AG09309 (cell line): ENCODE data around the gene MAPK14.

Source experiments
- DNase-seq: peaks from one replicate; pipeline ENCODE4 v3.0.0-alpha.2; 2010; ENCODE audit warnings: low read depth
- H3K4me3 ChIP-seq: 2 replicates; pipeline ENCODE4 v1.5.1; 2011; ENCODE audit warnings: mild to moderate bottlenecking, low read depth, low read length, moderate library complexity; ENCODE audit not compliant: control insufficient read depth
- CTCF ChIP-seq: IDR thresholded peaks from 2 replicates; pipeline ENCODE4 v1.5.1; 2011; ENCODE audit warnings: mild to moderate bottlenecking, low read depth, low read length, inconsistent platforms; ENCODE audit not compliant: insufficient read depth, control insufficient read depth; ENCODE audit errors: missing control alignments

The MAPK14 gene

DNA sequence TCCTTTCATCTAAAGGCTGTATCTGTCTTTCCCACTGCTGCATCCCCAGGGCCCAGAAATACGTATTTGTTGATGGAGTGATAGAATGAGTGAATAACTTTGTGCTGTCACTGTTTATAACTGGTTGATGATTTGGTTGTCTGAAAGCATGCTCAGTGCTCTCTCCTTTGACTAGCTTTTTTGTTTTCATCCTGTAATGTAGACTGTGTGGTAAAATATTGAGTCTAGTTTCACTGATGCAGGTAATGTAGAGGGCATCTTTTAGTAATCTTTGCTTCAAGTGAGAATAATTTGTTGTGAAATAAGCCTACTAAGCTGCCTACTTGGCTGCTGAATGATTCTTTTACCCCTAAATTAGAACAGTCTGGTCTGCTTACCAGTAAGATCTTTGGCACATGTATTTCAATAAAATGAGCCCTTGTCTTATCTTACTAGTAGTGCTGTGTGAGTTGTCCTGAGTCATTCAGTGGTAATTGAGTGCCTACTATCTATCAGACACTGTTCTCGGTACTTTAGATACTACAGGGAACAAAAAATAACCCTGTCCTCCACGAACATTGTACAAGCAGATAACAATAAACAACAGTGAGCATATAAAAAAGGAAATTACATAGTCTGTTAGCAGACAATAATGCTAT lies 39.9 kb downstream of the MAPK14 start:
- no peak for TF ChIP-seq CTCF
- DNase-seq, result peak; percentile 43

GRCh38 chr6:36068012-36068392 lies 40.4 kb downstream of the MAPK14 start:
- TF ChIP-seq CTCF, result no peak
- H3K4me3 ChIP-seq, result no peak overlapping the region
- no peak for DNase-seq

More for the DNA sequence above, 39.9 kb downstream of the MAPK14 start:
- H3K4me3 ChIP-seq, result no peak overlapping the region

DNA sequence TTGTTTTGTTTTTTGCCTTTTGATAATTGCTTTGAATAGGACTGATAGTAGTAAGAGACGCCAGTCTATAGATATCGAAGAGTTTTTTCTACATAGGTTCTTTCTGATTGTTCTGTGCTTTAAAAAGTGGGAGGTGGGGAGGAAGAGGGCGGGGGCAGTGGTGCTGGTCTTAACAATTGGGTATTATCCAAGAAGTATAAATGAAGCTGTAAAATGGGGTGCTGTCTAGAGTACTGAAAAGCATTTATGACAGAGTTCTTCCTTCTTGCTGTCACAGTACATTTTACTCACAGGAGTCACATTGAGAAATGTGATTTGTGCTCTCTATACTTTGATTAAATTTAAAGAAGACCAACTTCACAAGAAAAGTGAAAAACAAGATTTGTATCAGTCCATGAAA lies 41.0 kb downstream of the MAPK14 start:
- no peak for TF ChIP-seq CTCF

DNA sequence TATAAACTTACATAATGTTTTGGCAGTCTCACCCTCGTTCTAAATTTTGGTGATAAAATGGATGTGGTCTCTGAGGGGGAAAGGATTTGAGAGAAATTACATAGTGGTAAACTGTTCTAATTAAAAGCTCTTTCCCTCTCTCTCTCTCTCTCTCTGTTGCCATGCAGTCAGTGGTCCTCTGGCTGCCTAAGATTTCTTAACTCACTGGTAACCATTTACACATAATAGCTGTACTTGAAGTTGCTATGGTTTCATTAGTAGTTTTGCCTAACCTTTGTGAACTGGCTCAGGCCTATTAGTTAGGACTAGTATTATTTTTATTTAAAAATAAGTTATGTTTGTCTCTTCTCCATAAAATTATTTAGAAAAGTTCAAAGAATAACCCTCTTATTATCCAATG lies 42.0 kb downstream of the MAPK14 start:
- no peak for DNase-seq
- no peak overlapping the region for H3K4me3 ChIP-seq
- TF ChIP-seq CTCF, result no peak

More for the DNA sequence above, 41.0 kb downstream of the MAPK14 start:
- DNase-seq, result no peak
- H3K4me3 ChIP-seq, result no peak overlapping the region

DNA sequence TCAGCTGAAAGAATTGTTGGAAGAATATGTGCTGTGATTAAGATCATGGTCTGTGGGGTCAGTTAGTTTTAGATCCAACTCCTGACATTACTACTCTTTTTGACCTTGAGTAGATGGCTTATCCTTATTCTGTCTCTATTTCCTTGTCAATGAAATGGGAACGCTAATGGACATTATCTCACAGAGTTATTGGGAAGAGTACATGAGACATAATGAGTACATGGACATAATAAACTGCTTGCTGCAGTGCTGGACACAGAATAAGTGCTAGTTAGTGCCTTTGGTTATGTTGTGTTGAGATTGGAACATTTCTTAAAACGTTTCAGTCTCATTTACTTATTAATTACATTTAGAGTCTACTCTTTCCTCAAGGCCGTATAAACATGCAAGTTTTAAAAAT lies 42.6 kb downstream of the MAPK14 start:
- H3K4me3 ChIP-seq, result no peak overlapping the region
- no peak for TF ChIP-seq CTCF
- no peak for DNase-seq

DNA sequence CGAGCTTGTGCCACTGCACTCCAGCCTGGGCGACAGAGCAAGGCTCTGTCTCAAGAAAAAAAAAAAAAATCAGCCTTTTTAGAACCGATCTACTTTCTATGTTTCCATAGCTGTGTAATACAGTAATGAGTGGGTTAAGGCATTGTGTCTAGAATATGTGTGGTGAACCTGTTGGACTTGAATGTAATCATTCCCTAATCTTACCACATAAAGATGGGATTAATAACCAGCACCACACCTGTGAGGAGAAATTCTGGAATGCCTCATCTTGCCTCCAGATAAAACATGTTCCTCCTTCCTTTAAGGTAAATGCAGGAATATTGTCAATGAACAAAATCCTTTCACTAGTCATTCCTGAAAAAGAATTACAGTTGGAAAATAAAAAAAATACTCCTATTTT lies 43.7 kb downstream of the MAPK14 start:
- no peak for DNase-seq
- TF ChIP-seq CTCF, result no peak
- no peak overlapping the region for H3K4me3 ChIP-seq

GRCh38 chr6:36071714-36072113 lies 44.1 kb downstream of the MAPK14 start:
- no peak for DNase-seq
- H3K4me3 ChIP-seq, result no peak overlapping the region
- TF ChIP-seq CTCF, result no peak
